Stomach smooth muscle (tissue), 2 donors: ENCODE measurements around the gene TMCC1.
"Not testable (repeated sequence)": the region's sequence is repeated elsewhere in the genome, so short reads cannot be mapped to it uniquely, and the experiment has no call there.

ENCODE experiments used
- H3K27ac ChIP-seq: one replicate; pipeline ENCODE4 v1.7.0; 2013; ENCODE audit warnings: mild to moderate bottlenecking, low read length, inconsistent platforms
- H3K27me3 ChIP-seq, 2 donors: one replicate each; pipeline ENCODE4 v1.7.0; 2013; ENCODE audit warnings: low read length in 2 of 2; ENCODE audit not compliant: insufficient read depth in 2 of 2, control insufficient read depth in 1 of 2
- H3K36me3 ChIP-seq, 2 donors: one replicate each; pipeline ENCODE4 v1.7.0; 2013; ENCODE audit warnings: low read length in 2 of 2; ENCODE audit not compliant: control insufficient read depth in 2 of 2, insufficient read depth in 2 of 2
- H3K4me1 ChIP-seq: one replicate; pipeline ENCODE4 v1.7.0; 2013; ENCODE audit warnings: low read length; ENCODE audit not compliant: control insufficient read depth, insufficient read depth
- H3K4me3 ChIP-seq, 2 donors: one replicate each; pipeline ENCODE4 v1.7.0; 2013; ENCODE audit warnings: low read length in 2 of 2
- H3K9ac ChIP-seq, 2 donors: one replicate each; pipeline ENCODE4 v1.7.0; 2013; ENCODE audit warnings: low read length in 2 of 2, mild to moderate bottlenecking in 1 of 2
- H3K9me3 ChIP-seq, 2 donors: one replicate each; pipeline ENCODE4 v1.7.0; 2013; ENCODE audit warnings: low read length in 2 of 2; ENCODE audit not compliant: control insufficient read depth in 2 of 2
- donor health status: healthy.
- donor health status: Pancreatic carcinoma.

TMCC1 gene

DNA sequence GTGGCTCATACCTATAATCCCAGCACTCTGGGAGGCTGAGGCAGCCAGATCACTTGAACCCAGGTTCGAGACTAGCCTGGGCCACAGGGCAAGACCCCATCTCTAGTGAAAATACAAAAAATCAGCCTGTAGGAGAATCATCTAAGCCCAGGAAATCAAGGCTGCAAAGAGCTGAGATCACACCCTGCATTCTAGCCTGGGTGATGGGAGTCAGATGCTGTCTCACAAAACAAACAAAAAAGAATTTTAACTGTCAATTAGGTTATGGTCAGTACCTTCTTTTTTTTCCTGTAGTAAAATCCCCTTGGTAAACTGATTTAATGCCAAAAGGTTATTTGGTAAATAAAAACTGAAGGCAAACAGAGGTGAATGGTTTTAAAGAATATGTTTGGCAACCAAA, 29.0 kb downstream of the TMCC1 start:
- Histone ChIP-seq H3K4me1 (no peaks in the 10 kb centered on the region), H3K27me3 (no peaks in the 10 kb centered on the region), H3K9me3 (no peaks in the 10 kb centered on the region), H3K27ac (no peak overlapping the region), H3K36me3 (peaks cover 0 to 2% of the 10 kb centered on the region in 2 donors), H3K9ac (no peak overlapping the region), H3K4me3 (no peak overlapping the region)

GRCh38 chr3:129859272-129859671, 34.2 kb downstream of the TMCC1 start:
- Histone ChIP-seq H3K9ac (no peak overlapping the region), H3K4me1 (no peaks in the 10 kb centered on the region), H3K36me3 (no peaks in the 10 kb centered on the region), H3K27ac (no peak overlapping the region), H3K4me3 (no peak overlapping the region), H3K9me3 (no peaks in the 10 kb centered on the region), H3K27me3 (no peaks in the 10 kb centered on the region)

- no peak overlapping the region for H3K9ac ChIP-seq
- H3K36me3 ChIP-seq: no peaks in the 10 kb centered on the region
- H3K27ac ChIP-seq: no peak overlapping the region
- no peaks in the 10 kb centered on the region for H3K4me1 ChIP-seq
- no peaks in the 10 kb centered on the region for H3K27me3 ChIP-seq
- no peak overlapping the region for H3K4me3 ChIP-seq
- no peaks in the 10 kb centered on the region for H3K9me3 ChIP-seq
These were observed 35.6 kb downstream of the TMCC1 start for GRCh38 chr3:129857899-129858298.

GRCh38 chr3:129856790-129857189, 36.7 kb downstream of the TMCC1 start:
- not testable (repeated sequence) for H3K27me3 ChIP-seq, H3K9me3 ChIP-seq, H3K4me1 ChIP-seq, H3K36me3 ChIP-seq, H3K4me3 ChIP-seq, H3K27ac ChIP-seq, H3K9ac ChIP-seq

DNA sequence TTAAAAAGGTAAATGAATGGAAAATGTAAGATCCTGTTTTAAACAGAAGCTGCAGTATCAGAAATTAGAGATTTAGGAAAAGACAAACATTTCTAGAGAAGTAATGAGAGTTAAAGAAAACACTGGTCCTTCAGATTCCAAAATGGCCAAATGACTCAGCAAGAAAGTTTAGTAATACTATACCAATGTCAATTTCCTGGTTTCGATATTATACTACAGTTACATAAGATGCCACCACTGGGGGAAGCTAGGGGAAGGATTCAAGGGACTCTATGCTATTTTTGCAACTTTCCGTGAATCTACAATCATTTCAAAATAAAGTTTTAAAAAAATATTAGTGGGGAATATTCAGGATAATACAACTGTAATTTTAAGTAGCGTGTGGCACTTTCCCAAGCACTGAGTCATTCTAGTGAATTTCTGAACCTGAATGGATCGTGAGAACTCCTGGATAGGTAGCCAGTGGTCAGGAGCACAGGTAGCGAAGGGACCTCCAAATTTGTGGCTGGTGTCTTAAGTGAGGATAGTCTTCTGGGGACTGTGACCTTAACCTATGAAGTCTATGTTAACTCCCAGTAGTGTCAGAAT, 37.6 kb downstream of the TMCC1 start:
- H3K9ac ChIP-seq: no peak overlapping the region
- no peaks in the 10 kb centered on the region for H3K36me3 ChIP-seq
- no peak overlapping the region for H3K27ac ChIP-seq
- no peaks in the 10 kb centered on the region for H3K27me3 ChIP-seq
- no peak overlapping the region for H3K4me3 ChIP-seq
- no peaks in the 10 kb centered on the region for H3K9me3 ChIP-seq
- no peaks in the 10 kb centered on the region for H3K4me1 ChIP-seq

GRCh38 chr3:129855170-129855831, 38.2 kb downstream of the TMCC1 start:
- Histone ChIP-seq H3K4me1 (no peaks in the 10 kb centered on the region), H3K36me3 (no peaks in the 10 kb centered on the region), H3K9ac (no peak overlapping the region), H3K9me3 (no peaks in the 10 kb centered on the region), H3K4me3 (no peak overlapping the region), H3K27me3 (no peaks in the 10 kb centered on the region), H3K27ac (no peak overlapping the region)

GRCh38 chr3:129854460-129854859, 39.1 kb downstream of the TMCC1 start:
- H3K9me3 ChIP-seq: no peaks in the 10 kb centered on the region
- no peak overlapping the region for H3K27ac ChIP-seq
- no peak overlapping the region for H3K9ac ChIP-seq
- no peaks in the 10 kb centered on the region for H3K4me1 ChIP-seq
- H3K27me3 ChIP-seq: no peaks in the 10 kb centered on the region
- no peaks in the 10 kb centered on the region for H3K36me3 ChIP-seq
- H3K4me3 ChIP-seq: no peak overlapping the region

DNA sequence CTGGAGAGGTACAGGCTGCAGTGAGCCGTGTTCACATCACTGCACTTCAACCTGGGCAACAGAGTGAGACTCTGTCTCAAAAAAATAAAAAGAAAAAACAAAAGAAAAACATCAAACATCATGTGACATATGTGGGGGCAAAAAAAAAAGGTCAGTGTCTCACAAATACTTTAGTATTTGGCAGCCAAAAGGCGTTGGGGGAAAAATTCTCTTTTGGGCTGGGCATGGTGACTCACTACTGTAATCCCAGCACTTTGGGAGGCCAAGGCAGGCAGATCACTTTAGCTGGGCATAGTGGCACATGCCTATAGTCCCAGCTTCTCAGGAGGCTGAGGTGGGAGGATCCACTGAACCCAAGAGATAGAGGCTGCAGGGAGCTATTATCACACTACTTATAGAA, 47.6 kb downstream of the TMCC1 start:
- Histone ChIP-seq H3K9ac (no peak overlapping the region), H3K4me3 (no peak overlapping the region), H3K4me1 (no peaks in the 10 kb centered on the region), H3K27me3 (no peaks in the 10 kb centered on the region), H3K27ac (no peak overlapping the region), H3K9me3 (peaks cover 0 to 4% of the 10 kb centered on the region in 2 donors), H3K36me3 (no peaks in the 10 kb centered on the region)

DNA sequence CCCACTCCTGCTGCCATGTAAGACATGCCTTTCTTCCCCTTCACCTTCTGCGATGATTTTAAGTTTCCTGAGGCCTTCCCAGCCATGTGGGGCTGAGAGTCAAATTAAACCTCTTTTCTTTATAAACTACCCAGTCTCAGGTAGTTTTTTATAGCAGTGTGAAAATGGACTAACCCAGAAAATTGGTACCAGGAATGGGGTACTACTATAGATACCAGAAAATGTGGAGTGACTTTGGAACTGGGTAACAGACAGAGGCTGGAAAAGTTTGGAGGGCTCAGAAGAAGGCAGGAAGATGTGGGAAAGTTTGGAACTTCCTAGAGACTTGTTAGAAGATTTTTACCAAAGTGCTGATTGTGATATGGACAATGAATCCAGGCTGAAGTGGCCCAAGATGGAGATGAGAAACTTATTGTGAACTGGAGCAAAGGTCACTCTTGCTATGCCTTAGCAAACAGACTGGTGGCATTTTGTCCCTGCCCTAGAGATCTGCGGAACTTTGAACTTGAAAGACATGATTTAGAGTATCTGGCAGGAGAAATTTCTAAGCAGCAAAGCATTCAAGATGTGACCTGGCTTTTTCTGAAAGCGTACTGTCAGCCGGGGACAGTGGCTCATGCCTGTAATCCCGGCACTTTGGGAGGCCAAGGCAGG, 52.7 kb downstream of the TMCC1 start:
- peaks cover 0 to 2% of the 10 kb centered on the region in 2 donors for H3K36me3 ChIP-seq
- peaks cover 0 to 4% of the 10 kb centered on the region in 2 donors for H3K9me3 ChIP-seq
- no peak overlapping the region for H3K9ac ChIP-seq
- no peak overlapping the region for H3K4me3 ChIP-seq
- H3K27me3 ChIP-seq: no peaks in the 10 kb centered on the region
- H3K4me1 ChIP-seq: no peaks in the 10 kb centered on the region
- H3K27ac ChIP-seq: no peak overlapping the region

DNA sequence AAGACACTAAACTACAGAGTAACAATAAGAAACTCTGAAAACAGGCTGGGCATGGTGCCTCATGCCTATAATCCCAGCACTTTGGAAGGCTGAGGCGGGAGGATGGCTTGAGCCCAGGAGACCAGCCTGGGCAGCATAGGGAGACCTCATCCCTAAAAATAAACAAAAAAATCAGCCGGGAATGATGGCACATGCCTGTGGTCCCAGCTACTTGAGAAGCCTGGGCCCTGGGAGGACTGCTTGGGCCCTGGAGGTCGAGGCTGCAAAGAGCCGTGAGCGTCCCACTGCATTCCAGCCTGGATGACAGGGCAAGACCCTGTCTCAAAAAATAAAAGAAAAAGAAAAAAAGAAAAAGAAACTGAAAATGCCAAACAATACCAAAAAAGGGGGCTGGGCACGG, 55.4 kb downstream of the TMCC1 start:
- no peaks in the 10 kb centered on the region for H3K27me3 ChIP-seq

DNA sequence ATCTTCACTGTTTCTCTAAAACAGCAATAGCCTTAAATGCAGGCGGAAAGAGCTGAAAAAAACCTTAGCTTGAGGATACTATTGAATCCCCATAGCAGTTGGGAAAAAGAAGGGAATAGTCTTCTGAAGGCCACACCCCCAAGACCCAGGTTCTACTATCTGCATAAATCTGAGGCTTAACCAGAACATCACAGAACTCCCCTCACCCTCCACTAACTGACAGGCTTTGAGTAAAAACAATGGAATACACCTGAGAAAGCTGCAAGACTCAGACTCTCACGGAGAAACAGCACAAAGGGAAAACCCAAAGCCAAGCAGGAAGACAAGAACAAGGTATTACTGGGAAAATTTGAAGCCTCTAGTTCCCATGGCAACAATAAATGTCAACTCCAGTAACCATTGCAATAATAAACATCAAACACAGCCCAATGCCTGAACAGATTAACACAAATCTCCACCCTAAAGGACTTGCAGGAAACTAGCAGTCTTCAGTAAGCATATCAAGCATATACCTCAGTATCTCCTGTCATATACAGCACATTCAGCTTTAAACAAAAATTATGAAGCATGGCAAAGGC, 56.4 kb downstream of the TMCC1 start:
- Histone ChIP-seq H3K9ac (no peak overlapping the region), H3K36me3 (peaks cover 0 to 2% of the 10 kb centered on the region in 2 donors), H3K9me3 (peaks cover 0 to under 1% of the 10 kb centered on the region in 2 donors), H3K27ac (no peak overlapping the region), H3K27me3 (no peaks in the 10 kb centered on the region), H3K4me3 (no peak overlapping the region), H3K4me1 (no peaks in the 10 kb centered on the region)

More for the DNA sequence above, 55.4 kb downstream of the TMCC1 start:
- H3K9me3 ChIP-seq: peaks cover 0 to 4% of the 10 kb centered on the region in 2 donors
- H3K27ac ChIP-seq: no peak overlapping the region
- H3K4me1 ChIP-seq: no peaks in the 10 kb centered on the region
- no peak overlapping the region for H3K9ac ChIP-seq
- H3K4me3 ChIP-seq: no peak overlapping the region
- H3K36me3 ChIP-seq: peaks cover 0 to 2% of the 10 kb centered on the region in 2 donors
